Measurements from ENCODE around the gene ABCC11. TPM values are rescaled to one million over a fixed set of nuclear protein-coding genes. Genes with fewer than 3 reads are reported as not detected.
"Not testable (repeated sequence)": the region's sequence is repeated elsewhere in the genome, so short reads cannot be mapped to it uniquely, and the experiment has no call there.

The ABCC11 gene
- total and polyA plus RNA-seq, 12 donors, result 0.01 to 0.61 (median 0.24) TPM; not detected in 5

DNA sequence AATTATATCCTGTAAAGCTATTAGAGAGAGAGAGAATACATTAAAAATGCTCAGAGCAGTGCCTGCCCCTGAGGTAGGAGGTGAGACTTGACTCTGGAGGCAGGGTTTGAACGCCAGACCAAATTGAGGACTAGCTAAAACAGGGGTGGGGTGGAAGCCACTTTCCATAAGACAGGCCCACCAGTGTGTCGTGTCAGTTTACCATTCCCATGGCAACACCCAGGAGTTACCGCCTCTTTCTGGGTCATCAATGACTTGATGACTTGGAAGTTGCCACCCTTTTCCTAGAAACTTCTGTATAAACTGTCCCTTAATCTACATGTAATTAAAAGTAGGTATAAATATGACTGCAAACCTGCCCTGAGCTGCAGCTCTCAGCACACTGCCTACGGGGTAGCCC is 59.6 kb downstream of the ABCC11 start:
- intact Hi-C loops (cut with DNase I), result no loop called here
- Histone ChIP-seq H3K27ac (peak overlapping the region in 1 of 10 donors; percentile 34), H3K4me3 (no peak overlapping the region), H3K27me3 (no peaks in the 10 kb centered on the region), H3K4me1 (peaks cover 0 to 15% (median 0%) of the 10 kb centered on the region in 9 donors), H3K9me3 (no peaks in the 10 kb centered on the region), H3K36me3 (no peaks in the 10 kb centered on the region)
- TF ChIP-seq, protein P1, sequence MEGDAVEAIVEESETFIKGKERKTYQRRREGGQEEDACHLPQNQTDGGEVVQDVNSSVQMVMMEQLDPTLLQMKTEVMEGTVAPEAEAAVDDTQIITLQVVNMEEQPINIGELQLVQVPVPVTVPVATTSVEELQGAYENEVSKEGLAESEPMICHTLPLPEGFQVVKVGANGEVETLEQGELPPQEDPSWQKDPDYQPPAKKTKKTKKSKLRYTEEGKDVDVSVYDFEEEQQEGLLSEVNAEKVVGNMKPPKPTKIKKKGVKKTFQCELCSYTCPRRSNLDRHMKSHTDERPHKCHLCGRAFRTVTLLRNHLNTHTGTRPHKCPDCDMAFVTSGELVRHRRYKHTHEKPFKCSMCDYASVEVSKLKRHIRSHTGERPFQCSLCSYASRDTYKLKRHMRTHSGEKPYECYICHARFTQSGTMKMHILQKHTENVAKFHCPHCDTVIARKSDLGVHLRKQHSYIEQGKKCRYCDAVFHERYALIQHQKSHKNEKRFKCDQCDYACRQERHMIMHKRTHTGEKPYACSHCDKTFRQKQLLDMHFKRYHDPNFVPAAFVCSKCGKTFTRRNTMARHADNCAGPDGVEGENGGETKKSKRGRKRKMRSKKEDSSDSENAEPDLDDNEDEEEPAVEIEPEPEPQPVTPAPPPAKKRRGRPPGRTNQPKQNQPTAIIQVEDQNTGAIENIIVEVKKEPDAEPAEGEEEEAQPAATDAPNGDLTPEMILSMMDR (IDR thresholded peaks at IDR 0.05), result no peak
- DNase-seq, result no peak
- whole genome bisulfite sequencing, 2 donors, result 82 to 84% methylated on average over 4 of the region's 4 CpGs
- no peak for ATAC-seq

DNA sequence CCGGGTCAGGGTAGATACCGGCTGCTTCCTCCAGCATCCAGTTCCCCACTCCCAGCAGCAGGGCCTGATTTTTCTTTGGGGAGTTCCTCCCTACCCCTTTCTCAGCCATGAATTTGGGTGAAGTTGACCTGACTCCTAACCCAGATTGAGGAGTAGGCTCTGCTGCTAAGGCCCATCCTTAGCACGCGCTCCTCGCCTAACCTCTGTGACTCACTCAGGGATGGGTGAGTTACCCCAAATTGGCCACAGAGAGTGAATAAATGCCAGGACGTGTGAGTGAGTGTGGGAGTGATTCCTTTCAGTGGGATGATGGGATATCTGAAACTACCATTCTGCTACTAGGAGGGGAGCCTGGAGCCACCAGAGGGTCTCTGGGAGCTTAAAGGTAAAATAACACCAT is 62.7 kb downstream of the ABCC11 start:
- Histone ChIP-seq H3K4me3 (no peak overlapping the region), H3K4me1 (peaks cover 0 to 15% (median 0%) of the 10 kb centered on the region in 9 donors), H3K27me3 (no peaks in the 10 kb centered on the region), H3K36me3 (no peaks in the 10 kb centered on the region), H3K27ac (no peak overlapping the region), H3K9me3 (no peaks in the 10 kb centered on the region)
- ATAC-seq, result no peak
- intact Hi-C loops (cut with DNase I), result no loop called here
- no peak for DNase-seq
- 83 to 87% methylated on average over 6 of the region's 6 CpGs for WGBS, 2 donors
- TF ChIP-seq, protein P1 (IDR thresholded peaks at IDR 0.05), result no peak

DNA sequence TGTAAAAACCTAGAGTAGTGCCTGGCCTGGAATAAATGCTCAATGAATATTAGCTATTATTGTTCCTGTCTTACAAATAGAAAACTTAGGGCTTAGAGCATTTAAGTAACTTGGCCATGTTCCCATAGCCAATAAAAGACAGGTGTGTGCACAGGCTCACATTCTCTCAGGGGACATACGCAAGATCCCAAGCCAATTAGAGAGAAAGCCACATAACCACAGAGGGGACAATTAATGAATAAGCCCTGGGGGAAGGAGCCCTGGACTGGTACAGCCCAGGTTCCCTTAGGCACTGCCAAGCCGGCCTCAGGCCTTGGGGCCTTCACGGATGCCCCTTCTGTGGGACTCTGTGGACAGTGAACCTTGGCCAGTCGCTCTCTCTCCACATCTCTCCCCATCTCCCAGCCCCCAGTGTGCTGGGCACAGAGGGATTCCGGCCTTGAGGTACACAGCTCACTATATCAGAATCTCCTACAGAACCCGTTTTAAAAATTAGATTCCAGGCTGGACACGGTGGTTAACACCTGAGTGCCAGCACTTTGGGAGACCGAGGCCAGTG is 64.3 kb downstream of the ABCC11 start:
- no peaks in the 10 kb centered on the region for H3K36me3 ChIP-seq
- ATAC-seq, result no peak
- intact Hi-C loops (cut with DNase I), result no loop called here
- H3K9me3 ChIP-seq, result no peaks in the 10 kb centered on the region
- no peak overlapping the region for H3K27ac ChIP-seq
- TF ChIP-seq, protein P1 (IDR thresholded peaks at IDR 0.05), result no peak
- H3K4me1 ChIP-seq, result peaks cover 0 to 3% (median 0%) of the 10 kb centered on the region in 9 donors
- WGBS, 2 donors, result 86 to 89% methylated on average over 8 of the region's 8 CpGs
- no peaks in the 10 kb centered on the region for H3K27me3 ChIP-seq
- no peak for DNase-seq
- no peak overlapping the region for H3K4me3 ChIP-seq

DNA sequence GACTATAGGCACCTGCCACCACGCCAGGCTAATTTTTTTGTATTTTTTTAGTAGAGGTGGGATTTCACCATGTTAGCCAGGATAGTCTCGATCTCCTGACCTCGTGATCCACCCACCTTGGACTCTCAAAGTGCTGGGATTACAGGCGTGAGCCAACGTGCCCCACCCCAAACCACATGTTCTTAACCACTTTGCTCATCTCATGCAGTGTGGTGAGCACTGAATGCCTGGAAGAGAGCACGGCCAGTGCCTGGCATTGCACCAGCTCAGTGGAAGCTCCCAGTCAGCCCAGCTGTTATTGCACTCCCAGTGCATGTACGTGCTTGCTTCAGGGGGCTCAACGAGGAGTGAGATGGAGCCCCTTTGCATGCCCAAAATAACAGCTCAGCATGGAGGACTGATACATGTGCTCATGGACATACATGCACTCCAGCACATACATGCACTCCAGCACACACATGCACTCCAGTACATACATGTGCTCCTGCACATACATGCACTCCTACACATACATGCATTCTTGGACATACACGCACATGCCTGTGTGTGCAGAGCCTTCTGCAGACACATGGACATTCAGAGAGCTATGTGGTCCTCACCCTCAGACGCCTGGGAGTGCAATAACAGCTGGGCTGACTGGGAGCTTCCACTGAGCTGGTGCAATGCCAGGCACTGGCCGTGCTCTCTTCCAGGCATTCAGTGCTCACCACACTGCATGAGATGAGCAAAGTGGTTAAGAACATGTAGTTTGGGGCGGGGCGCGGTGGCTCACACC is 65.4 kb downstream of the ABCC11 start:
- H3K4me3 ChIP-seq, DNase-seq: not testable (repeated sequence)
- WGBS, 2 donors, result 82% methylated on average over 14 of the region's 14 CpGs

More for the DNA sequence above, 65.4 kb downstream of the ABCC11 start:
- H3K4me1 ChIP-seq; H3K27me3 ChIP-seq; ATAC-seq; H3K36me3 ChIP-seq; intact Hi-C loops (cut with DNase I); H3K9me3 ChIP-seq; H3K27ac ChIP-seq: not testable (repeated sequence)
